BJ (cell line): Measurements from ENCODE around the gene TMPRSS5. TPM values are rescaled to one million over a fixed set of nuclear protein-coding genes. Genes with fewer than 3 reads are reported as not detected.

Experiments used
- CTCF ChIA-PET: fragments of 350-600 bp; formaldehyde crosslinking; extraction: SDS; loops from one replicate; lab custom pipeline; 2021; ENCODE audit warnings: antibody characterized with exemption, inconsistent platforms; lab: Yijun Ruan, JAX
- POLR2A ChIA-PET: fragments of 300-600 bp; sonication (Branson Sonifier 250); formaldehyde crosslinking; extraction: SDS; loops from one replicate; lab custom pipeline; 2021; ENCODE audit warnings: antibody characterized with exemption; lab: Charles Lee
- DNase-seq: peaks from one replicate; pipeline ENCODE4 v3.0.0-alpha.2; 2011; ENCODE audit warnings: low read depth
- H3K27me3 ChIP-seq: 2 replicates; pipeline ENCODE4 v1.6.0; 2011; ENCODE audit warnings: low read length; ENCODE audit not compliant: control insufficient read depth, insufficient read depth
- H3K36me3 ChIP-seq: 2 replicates; pipeline ENCODE4 v1.5.1; 2011; ENCODE audit warnings: low read length; ENCODE audit not compliant: control insufficient read depth, insufficient read depth
- H3K4me3 ChIP-seq: 2 replicates; pipeline ENCODE4 v1.5.1; 2011; ENCODE audit warnings: low read depth, mild to moderate bottlenecking, control low read depth, low read length
- CTCF ChIP-seq: IDR thresholded peaks from 2 replicates; pipeline ENCODE4 v1.5.1; 2011; ENCODE audit warnings: low read depth, mild to moderate bottlenecking, control low read depth, inconsistent platforms, low read length, moderate library complexity; ENCODE audit not compliant: insufficient read depth
- polyA plus RNA-seq: library from polyadenylated mRNA; depleted of rRNA; stranded (reverse); fragments of >200 nt; gene quantifications from 2 replicates; pipeline ENCODE4 v1.2.3, GENCODE V29; 2011

Gene TMPRSS5
- polyA plus RNA-seq, 1 experiment: 0.21 TPM

- CTCF ChIA-PET: no interaction called here
- TF ChIP-seq CTCF: no peak
- no peak for DNase-seq
Observed at GRCh38 chr11:113697756-113698407, 8.2 kb downstream of the TMPRSS5 start.

DNA sequence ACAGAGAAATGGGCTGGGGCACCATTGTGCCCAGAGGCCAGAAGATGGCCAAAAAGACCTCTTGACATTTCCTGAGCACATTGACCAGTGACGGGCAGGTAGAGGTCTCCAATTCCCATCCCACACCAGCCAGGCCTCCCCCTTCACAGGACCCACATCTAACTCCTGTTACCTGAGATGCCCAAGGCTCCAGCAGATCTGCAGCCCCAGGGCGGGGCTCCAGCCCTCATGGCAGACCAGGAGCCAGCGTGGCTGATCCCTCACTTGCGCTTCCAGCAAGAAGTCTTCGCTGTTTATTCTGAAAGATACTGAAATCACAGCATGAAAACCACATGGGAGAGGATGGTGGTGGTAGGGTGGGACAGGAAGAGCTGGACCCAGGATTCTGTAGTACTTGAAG lies 9.0 kb downstream of the TMPRSS5 start:
- H3K27me3 ChIP-seq: no peaks in the 10 kb centered on the region
- no peak for TF ChIP-seq CTCF
- POLR2A ChIA-PET: no interaction called here
- no peaks in the 10 kb centered on the region for H3K36me3 ChIP-seq
- DNase-seq: no peak
- CTCF ChIA-PET: no interaction called here
- H3K4me3 ChIP-seq: no peak overlapping the region

More at GRCh38 chr11:113697756-113698407, 8.2 kb downstream of the TMPRSS5 start:
- H3K4me3 ChIP-seq: no peak overlapping the region
- POLR2A ChIA-PET: no interaction called here
- no peaks in the 10 kb centered on the region for H3K27me3 ChIP-seq
- no peaks in the 10 kb centered on the region for H3K36me3 ChIP-seq

- ChIA-PET POLR2A (no interaction called here), CTCF (no interaction called here)
- DNase-seq: no peak
- no peak for TF ChIP-seq CTCF
- Histone ChIP-seq H3K27me3 (no peaks in the 10 kb centered on the region), H3K4me3 (no peak overlapping the region), H3K36me3 (no peaks in the 10 kb centered on the region)
Observed at GRCh38 chr11:113695207-113695606, 10.9 kb downstream of the TMPRSS5 start.

- TF ChIP-seq CTCF: no peak
- CTCF ChIA-PET: no interaction called here
- Histone ChIP-seq H3K36me3 (no peaks in the 10 kb centered on the region), H3K27me3 (no peaks in the 10 kb centered on the region), H3K4me3 (no peak overlapping the region)
- POLR2A ChIA-PET: no interaction called here
- no peak for DNase-seq
Observed at GRCh38 chr11:113694390-113694789, 11.7 kb downstream of the TMPRSS5 start.

DNA sequence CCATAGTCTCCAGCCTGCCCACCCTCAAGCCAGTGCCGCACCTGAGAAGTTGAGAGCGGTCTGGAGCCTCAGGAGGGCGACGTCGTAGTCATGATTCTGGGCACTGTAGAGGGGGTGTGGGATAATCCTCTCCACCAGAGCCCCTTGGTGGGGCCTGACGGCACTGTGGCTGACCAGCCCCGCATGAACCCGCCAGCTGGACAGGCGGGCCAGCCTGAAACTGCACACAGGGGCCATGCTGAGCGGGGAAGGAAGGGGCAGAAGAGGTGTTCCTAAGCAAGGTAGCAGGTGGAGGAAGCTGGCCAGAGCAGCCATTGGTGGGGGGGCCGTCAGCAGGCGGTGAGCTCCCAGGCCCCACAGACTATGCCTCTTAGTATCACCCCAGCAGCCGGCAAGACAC lies 13.1 kb downstream of the TMPRSS5 start:
- ChIA-PET CTCF (no interaction called here), POLR2A (no interaction called here)
- Histone ChIP-seq H3K36me3 (no peaks in the 10 kb centered on the region), H3K27me3 (no peaks in the 10 kb centered on the region), H3K4me3 (no peak overlapping the region)
- no peak for DNase-seq
- no peak for TF ChIP-seq CTCF
